HL-60 (cell line): Measurements from ENCODE around the gene KRTAP25-1.

Source experiments
- DNase-seq, 2 experiments: peaks; one replicate each; pipeline ENCODE4 v3.0.0-alpha.2; 2010 to 2020; ENCODE audit warnings: low read depth in 1 of 2, low spot score in 1 of 2
- H3K27ac ChIP-seq: fragments of 250-450 bp; sonication (Bioruptor Pico); replicated peaks from 2 replicates; pipeline ENCODE4 v1.5.1; 2020; ENCODE audit warnings: mild to moderate bottlenecking, moderate library complexity
- H3K27me3 ChIP-seq: fragments of 250-450 bp; sonication (Bioruptor Pico); 2 replicates; pipeline ENCODE4 v1.5.1; 2021; ENCODE audit warnings: mild to moderate bottlenecking, moderate library complexity; ENCODE audit not compliant: insufficient read depth, poor library complexity, severe bottlenecking
- H3K4me3 ChIP-seq: replicated peaks from 2 replicates; pipeline ENCODE4 v1.5.1; 2011; ENCODE audit warnings: mild to moderate bottlenecking, control low read depth, low read length; ENCODE audit not compliant: insufficient read depth
- CTCF ChIP-seq: IDR thresholded peaks from one replicate; pipeline ENCODE4 v1.5.1; 2011; ENCODE audit warnings: low read length, control low read depth, inconsistent platforms; ENCODE audit not compliant: insufficient read depth
- GABPA ChIP-seq: IDR thresholded peaks from 2 replicates; pipeline ENCODE4 v1.6.1; 2012; ENCODE audit warnings: low read depth
- POLR2AphosphoS5 ChIP-seq: IDR thresholded peaks from 2 replicates; pipeline ENCODE4 v1.6.1; 2012; ENCODE audit warnings: low read depth
- REST ChIP-seq: IDR thresholded peaks from 2 replicates; pipeline ENCODE4 v1.6.1; 2012; ENCODE audit warnings: low read depth; ENCODE audit not compliant: insufficient replicate concordance
- SPI1 ChIP-seq: IDR thresholded peaks from 2 replicates; pipeline ENCODE4 v1.6.1; 2012; ENCODE audit warnings: low read depth, mild to moderate bottlenecking, borderline replicate concordance
- long read RNA-seq: library from polyadenylated mRNA; unstranded; transcript quantifications from one replicate; pipeline ENCODE4 v2.0.0, GENCODE V29; 2020

The KRTAP25-1 gene
- long read RNA-seq = 0 reads

- TF ChIP-seq SPI1 (no peak), CTCF (no peak), REST (no peak), POLR2AphosphoS5 (no peak), GABPA (no peak)
- Histone ChIP-seq H3K27me3 (peaks cover 3% of the 10 kb centered on the region), H3K27ac (no peak within 1 kb of the TSS), H3K4me3 (no peak within 1 kb of the TSS)
- no peak for DNase-seq
Observed at GRCh38 chr21:30289215-30289614, at the start of gene KRTAP25-1. Gene KRTAP25-1 (minus strand): TSS chr21:30289514. CDS start chr21:30289490, 24 bp downstream.

GRCh38 chr21:30338717-30339116 is 49.4 kb upstream of the KRTAP25-1 start:
- Histone ChIP-seq H3K27ac (no peak overlapping the region), H3K4me3 (no peak overlapping the region), H3K27me3 (no peaks in the 10 kb centered on the region)
- DNase-seq = no peak
- no peak for TF ChIP-seq CTCF
- TF ChIP-seq REST = no peak
- no peak for TF ChIP-seq POLR2AphosphoS5
- no peak for TF ChIP-seq SPI1
- no peak for TF ChIP-seq GABPA

GRCh38 chr21:30337772-30338171 is 48.5 kb upstream of the KRTAP25-1 start:
- H3K27me3 ChIP-seq = no peaks in the 10 kb centered on the region
- no peak for DNase-seq
- TF ChIP-seq POLR2AphosphoS5 = no peak
- no peak overlapping the region for H3K4me3 ChIP-seq
- H3K27ac ChIP-seq = no peak overlapping the region

- H3K27ac ChIP-seq = no peak within 1 kb of the TSS
- no peak for TF ChIP-seq SPI1
- TF ChIP-seq POLR2AphosphoS5 = no peak
- no peak for TF ChIP-seq CTCF
- no peak for TF ChIP-seq REST
- TF ChIP-seq GABPA = no peak
- H3K4me3 ChIP-seq = no peak within 1 kb of the TSS
- H3K27me3 ChIP-seq = no peaks in the 10 kb centered on the region
- no peak for DNase-seq
Observed at GRCh38 chr21:30337276-30337744, 48.0 kb upstream of the KRTAP25-1 start, which contains the start of gene KRTAP27-1. Gene KRTAP27-1 (minus strand): TSS chr21:30337694. CDS start chr21:30337668, 26 bp downstream.
